ENCODE measurements around the gene ST3GAL3.

GRCh38 chr1:43821471-43821870, 114.1 kb downstream of the ST3GAL3 start:
- no peak for TF ChIP-seq CTCF (conservative IDR thresholded peaks at IDR 0.05; ENCODE audit: low read depth in 2 of 2)
- TF ChIP-seq REST (IDR thresholded peaks at IDR 0.05; ENCODE audit: unreplicated experiment), result no peak
- no peak for TF ChIP-seq EZH2 (IDR thresholded peaks at IDR 0.05; ENCODE audit: low read depth, unreplicated experiment)
- TF ChIP-seq JUNB (IDR thresholded peaks at IDR 0.05; ENCODE audit: unreplicated experiment), result no peak
- no peak for TF ChIP-seq CREB1 (CRISPR knock-in tag; IDR thresholded peaks at IDR 0.05; ENCODE audit: low read depth)
- no peak for TF ChIP-seq ETS1 (IDR thresholded peaks at IDR 0.05)
- TF ChIP-seq POLR2AphosphoS5 (IDR thresholded peaks at IDR 0.05; ENCODE audit: low read depth), result no peak
- TF ChIP-seq EZH2phosphoT487 (IDR thresholded peaks at IDR 0.05; ENCODE audit: unreplicated experiment), result no peak
- no peak for TF ChIP-seq NANOG (IDR thresholded peaks at IDR 0.05; ENCODE audit: borderline replicate concordance)
- no peak for TF ChIP-seq STAT1 (IDR thresholded peaks at IDR 0.05; ENCODE audit: unreplicated experiment)

Measured in GM23338 (cell line).